Adipocyte (in vitro differentiated cells): ENCODE data around the gene MBP.
A peak's percentile ranks its signal among the peaks of the same experiment; 100 is the strongest.

Source experiments
- DNase-seq: peaks from one replicate; pipeline ENCODE4 v3.0.0-alpha.2; 2015; ENCODE audit warnings: low read depth
- H3K27me3 ChIP-seq: replicated peaks from 2 replicates; pipeline ENCODE4 v1.7.0; 2013; ENCODE audit warnings: mild to moderate bottlenecking, low read length, moderate library complexity; ENCODE audit not compliant: control insufficient read depth, insufficient read depth
- H3K36me3 ChIP-seq: 2 replicates; pipeline ENCODE4 v1.7.0; 2013; ENCODE audit warnings: low read length, mild to moderate bottlenecking, moderate library complexity; ENCODE audit not compliant: control insufficient read depth, insufficient read depth, severe bottlenecking
- H3K4me1 ChIP-seq: 2 replicates; pipeline ENCODE4 v1.7.0; 2013; ENCODE audit warnings: mild to moderate bottlenecking, low read length, moderate library complexity; ENCODE audit not compliant: control insufficient read depth, insufficient read depth
- H3K4me3 ChIP-seq: 2 replicates; pipeline ENCODE4 v1.7.0; 2013; ENCODE audit warnings: mild to moderate bottlenecking, low read length, moderate library complexity
- H3K9ac ChIP-seq: 2 replicates; pipeline ENCODE4 v1.7.0; 2013; ENCODE audit warnings: mild to moderate bottlenecking, low read length, moderate library complexity
- H3K9me3 ChIP-seq: 2 replicates; pipeline ENCODE4 v1.7.0; 2013; ENCODE audit warnings: mild to moderate bottlenecking, low read length, moderate library complexity; ENCODE audit not compliant: control insufficient read depth

The MBP gene

GRCh38 chr18:77095391-77096371 is 36.9 kb downstream of the MBP start:
- DNase-seq: no peak
- Histone ChIP-seq H3K9me3 (no peaks in the 10 kb centered on the region), H3K36me3 (no peaks in the 10 kb centered on the region), H3K4me3 (no peak overlapping the region), H3K4me1 (peaks cover 18% of the 10 kb centered on the region), H3K27me3 (no peaks in the 10 kb centered on the region), H3K9ac (no peak overlapping the region)

GRCh38 chr18:77093586-77093985 is 39.0 kb downstream of the MBP start:
- H3K4me1 ChIP-seq: peaks cover 17% of the 10 kb centered on the region
- no peaks in the 10 kb centered on the region for H3K9me3 ChIP-seq
- DNase-seq: no peak
- H3K36me3 ChIP-seq: no peaks in the 10 kb centered on the region
- H3K4me3 ChIP-seq: no peak overlapping the region
- no peak overlapping the region for H3K9ac ChIP-seq
- H3K27me3 ChIP-seq: no peaks in the 10 kb centered on the region

GRCh38 chr18:77093067-77093430 is 39.5 kb downstream of the MBP start:
- Histone ChIP-seq H3K9ac (no peak overlapping the region), H3K4me1 (peaks cover 11% of the 10 kb centered on the region), H3K9me3 (no peaks in the 10 kb centered on the region), H3K27me3 (no peaks in the 10 kb centered on the region), H3K4me3 (no peak overlapping the region), H3K36me3 (no peaks in the 10 kb centered on the region)
- no peak for DNase-seq

- no peak overlapping the region for H3K9ac ChIP-seq
- H3K27me3 ChIP-seq: no peaks in the 10 kb centered on the region
- no peak overlapping the region for H3K4me3 ChIP-seq
- peaks cover 6% of the 10 kb centered on the region for H3K4me1 ChIP-seq
- H3K9me3 ChIP-seq: no peaks in the 10 kb centered on the region
- H3K36me3 ChIP-seq: no peaks in the 10 kb centered on the region
- DNase-seq: no peak
Measured at GRCh38 chr18:77092104-77093066, 40.2 kb downstream of the MBP start.

GRCh38 chr18:77091366-77091765 is 41.2 kb downstream of the MBP start:
- H3K27me3 ChIP-seq: no peaks in the 10 kb centered on the region
- H3K9ac ChIP-seq: no peak overlapping the region
- no peak overlapping the region for H3K4me3 ChIP-seq
- H3K4me1 ChIP-seq: peaks cover 16% of the 10 kb centered on the region
- DNase-seq: no peak
- H3K36me3 ChIP-seq: no peaks in the 10 kb centered on the region
- H3K9me3 ChIP-seq: no peaks in the 10 kb centered on the region

- no peak overlapping the region for H3K4me3 ChIP-seq
- DNase-seq: no peak
- H3K27me3 ChIP-seq: no peaks in the 10 kb centered on the region
- no peak overlapping the region for H3K9ac ChIP-seq
- H3K36me3 ChIP-seq: no peaks in the 10 kb centered on the region
- peaks cover 23% of the 10 kb centered on the region for H3K4me1 ChIP-seq
- H3K9me3 ChIP-seq: no peaks in the 10 kb centered on the region
Measured at GRCh38 chr18:77090546-77091174, 41.9 kb downstream of the MBP start.

GRCh38 chr18:77089723-77090285 is 42.8 kb downstream of the MBP start:
- Histone ChIP-seq H3K4me3 (no peak overlapping the region), H3K4me1 (peaks cover 31% of the 10 kb centered on the region), H3K9ac (no peak overlapping the region), H3K27me3 (no peaks in the 10 kb centered on the region), H3K36me3 (no peaks in the 10 kb centered on the region), H3K9me3 (no peaks in the 10 kb centered on the region)
- DNase-seq: no peak

GRCh38 chr18:77088963-77089722 is 43.4 kb downstream of the MBP start:
- peaks cover 38% of the 10 kb centered on the region for H3K4me1 ChIP-seq
- no peak overlapping the region for H3K4me3 ChIP-seq
- DNase-seq: no peak
- H3K9ac ChIP-seq: no peak overlapping the region
- no peaks in the 10 kb centered on the region for H3K27me3 ChIP-seq
- H3K36me3 ChIP-seq: no peaks in the 10 kb centered on the region
- H3K9me3 ChIP-seq: no peaks in the 10 kb centered on the region

GRCh38 chr18:77087393-77088141 is 45.0 kb downstream of the MBP start:
- Histone ChIP-seq H3K36me3 (no peaks in the 10 kb centered on the region), H3K27me3 (no peaks in the 10 kb centered on the region), H3K9me3 (no peaks in the 10 kb centered on the region), H3K9ac (peak overlapping the region; percentile 76), H3K4me3 (peak overlapping the region; percentile 77), H3K4me1 (peaks cover 33% of the 10 kb centered on the region)
- peak; percentile 25 for DNase-seq
